Stimulated activated CD4-positive, alpha-beta T cell treated with anti-CD3 and anti-CD28 coated beads, Interleukin-4, amount 100 ng/mL, for 4 hours (primary cell): ENCODE results near the gene RNASEL.
A peak's percentile ranks its signal among the peaks of the same experiment; 100 is the strongest.

Experiments
- DNase-seq, 2 experiments: peaks; one replicate each; pipeline ENCODE4 v3.0.0-alpha.2; 2020

RNASEL gene

DNA sequence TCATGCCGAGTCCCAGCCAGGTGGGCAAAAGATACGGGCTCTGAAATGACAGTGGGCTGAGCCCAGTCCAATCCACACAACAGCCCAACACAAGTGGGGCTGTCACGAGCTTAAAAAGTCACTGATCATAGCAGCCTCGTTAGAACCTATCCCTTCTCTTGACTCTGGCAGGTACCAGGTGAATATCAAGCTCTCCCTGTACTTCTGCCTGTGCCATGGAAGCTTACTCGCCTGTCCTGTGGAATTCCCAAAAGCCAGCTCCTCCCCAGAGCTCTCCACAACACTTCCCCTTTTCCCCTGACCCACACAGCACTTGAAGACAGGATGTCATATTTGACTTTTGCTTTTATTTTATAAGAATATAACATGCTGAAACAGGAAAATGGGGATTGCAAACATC, 9.2 kb upstream of the RNASEL start:
- no peak for DNase-seq

DNA sequence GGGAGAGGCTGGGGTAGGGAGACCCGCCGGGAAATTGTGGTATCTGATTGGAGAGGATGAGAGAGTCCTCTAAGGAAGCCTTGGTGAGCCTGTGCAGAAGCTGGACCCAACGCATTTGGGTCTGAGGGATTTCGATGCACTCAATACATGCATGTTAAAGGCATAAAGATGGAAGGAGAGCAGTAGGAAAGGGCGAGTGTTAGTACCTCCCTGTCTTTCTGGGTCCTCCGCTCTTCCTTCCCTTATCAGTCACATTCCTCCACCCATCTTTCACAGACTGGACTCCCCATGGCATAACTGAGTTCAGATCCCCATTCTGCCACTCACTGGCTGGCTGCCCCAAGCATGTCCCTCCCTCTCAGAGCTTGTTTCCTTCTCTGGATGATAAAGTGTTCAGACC, 7.9 kb upstream of the RNASEL start:
- DNase-seq, result no peak

DNA sequence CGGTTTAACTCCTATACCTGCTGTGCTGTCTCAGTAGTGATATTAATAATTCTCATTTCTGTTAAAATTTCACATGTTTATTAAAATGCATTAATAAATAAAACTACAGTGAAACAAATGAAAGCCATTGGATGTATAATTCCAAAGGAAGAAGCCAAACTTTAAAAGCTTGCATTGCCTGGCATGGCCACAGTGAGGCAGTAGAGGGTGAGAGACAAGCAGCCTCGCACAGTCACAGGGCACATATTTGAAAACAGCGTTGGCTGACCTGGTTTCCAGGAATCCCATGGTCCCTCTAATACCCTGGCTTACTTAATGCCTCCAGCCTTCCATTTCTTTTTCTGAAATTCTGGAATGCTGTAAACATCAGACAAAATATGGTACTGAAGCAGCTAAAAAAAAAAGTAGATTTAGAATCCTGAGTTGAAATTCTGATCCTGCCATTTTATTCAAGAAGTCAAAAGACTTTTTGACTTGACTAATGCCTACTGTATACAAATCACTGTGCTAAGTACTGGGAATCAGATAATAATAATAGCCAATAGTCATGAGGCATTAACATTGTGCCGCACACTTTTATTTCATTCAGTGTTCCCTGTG, 6.7 kb upstream of the RNASEL start:
- DNase-seq, result peak; percentile 50 to 63

DNA sequence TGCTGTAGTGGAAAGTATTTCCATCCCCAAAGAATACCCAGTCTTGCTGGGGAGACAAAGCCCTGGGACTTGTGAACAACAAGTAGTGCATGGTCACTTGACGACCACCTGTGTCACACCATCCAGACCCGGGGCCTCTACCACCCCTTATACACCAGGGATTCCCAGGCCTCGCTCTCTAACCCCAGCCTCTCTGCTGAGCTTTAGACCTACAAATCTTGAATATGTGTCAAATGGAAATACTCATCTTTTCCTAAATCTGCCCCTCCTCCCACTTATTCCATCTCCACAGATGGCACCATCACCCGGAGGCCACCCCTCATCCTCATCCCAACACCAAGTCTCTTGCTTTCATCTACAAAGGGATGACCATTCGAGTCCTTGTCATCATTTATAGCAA, 875 bp upstream of the RNASEL start:
- DNase-seq, result no peak

DNA sequence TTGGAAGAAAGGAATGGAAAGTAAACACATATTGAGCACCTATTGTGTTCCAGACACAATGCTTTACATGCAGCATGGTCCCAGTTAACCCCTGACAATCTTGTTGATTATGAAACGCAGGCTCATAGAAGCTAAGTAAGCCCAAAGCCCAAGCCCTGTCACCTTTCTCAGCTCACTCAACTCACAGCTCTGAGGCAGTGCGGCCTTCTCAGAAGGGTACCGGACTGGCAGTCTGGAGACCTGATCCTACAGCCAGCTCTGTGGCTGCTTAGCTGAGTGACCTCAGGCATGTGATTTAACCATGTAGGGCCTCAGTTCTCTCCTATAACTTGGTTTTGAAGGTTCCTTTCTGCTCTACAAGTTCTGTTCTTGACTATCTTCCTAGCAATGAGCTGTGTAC, 464 bp upstream of the RNASEL start:
- no peak for DNase-seq

DNA sequence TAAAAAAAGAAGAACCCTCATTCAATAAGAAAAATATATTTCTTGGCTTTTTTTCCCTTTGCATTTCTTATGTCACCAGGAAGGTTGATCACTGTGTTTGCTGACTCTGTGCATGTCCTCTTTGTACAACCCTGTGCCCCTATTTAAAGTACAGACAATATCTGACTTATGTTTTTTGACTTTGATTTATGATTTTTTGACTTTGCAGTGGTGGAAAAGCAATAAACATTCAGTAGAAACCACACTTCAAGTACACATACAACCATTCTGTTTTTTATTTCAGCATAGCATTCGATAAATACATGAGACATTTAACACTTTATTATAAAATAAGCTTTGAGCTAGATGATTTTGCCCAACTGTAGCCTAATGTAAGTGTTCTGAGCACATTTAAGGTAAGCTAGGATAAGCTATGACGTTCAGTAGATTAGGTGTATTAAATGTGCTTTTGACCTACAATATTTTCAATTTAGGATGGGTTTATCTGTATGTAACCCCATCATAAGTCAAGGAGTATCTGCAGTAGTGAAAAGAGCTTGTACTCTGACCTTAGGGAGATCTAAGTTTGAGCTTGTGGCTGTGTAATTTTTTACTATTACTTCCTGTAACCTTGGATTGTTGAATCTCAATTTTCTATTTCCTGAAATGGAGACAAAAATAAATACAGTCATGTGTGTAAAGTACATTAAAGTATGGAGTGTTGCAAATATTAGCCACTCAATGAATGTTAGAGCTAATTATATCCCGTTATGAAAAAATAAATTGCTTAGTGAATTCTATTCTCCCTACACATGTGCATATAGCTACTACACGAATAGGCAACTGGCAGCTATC, 1.2 kb downstream of the RNASEL start:
- no peak for DNase-seq

DNA sequence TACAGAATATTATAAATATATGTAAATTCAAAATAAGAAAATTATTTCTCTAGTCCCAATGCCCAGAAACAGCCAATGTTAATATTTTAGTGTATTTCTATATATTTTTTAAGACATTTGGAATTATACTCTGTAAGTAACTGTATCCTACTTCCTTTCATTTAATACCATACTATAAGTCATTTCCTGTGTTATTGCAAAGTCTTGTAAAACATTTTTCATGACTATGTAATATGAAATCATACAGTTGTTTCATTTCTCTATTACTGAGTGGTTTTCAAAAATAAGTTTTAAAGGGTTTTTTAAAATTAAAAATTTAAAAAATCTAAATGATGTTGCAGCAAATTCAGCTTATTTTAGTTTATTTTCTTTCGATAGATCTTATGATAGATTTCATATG, 2.0 kb downstream of the RNASEL start:
- DNase-seq, result no peak

DNA sequence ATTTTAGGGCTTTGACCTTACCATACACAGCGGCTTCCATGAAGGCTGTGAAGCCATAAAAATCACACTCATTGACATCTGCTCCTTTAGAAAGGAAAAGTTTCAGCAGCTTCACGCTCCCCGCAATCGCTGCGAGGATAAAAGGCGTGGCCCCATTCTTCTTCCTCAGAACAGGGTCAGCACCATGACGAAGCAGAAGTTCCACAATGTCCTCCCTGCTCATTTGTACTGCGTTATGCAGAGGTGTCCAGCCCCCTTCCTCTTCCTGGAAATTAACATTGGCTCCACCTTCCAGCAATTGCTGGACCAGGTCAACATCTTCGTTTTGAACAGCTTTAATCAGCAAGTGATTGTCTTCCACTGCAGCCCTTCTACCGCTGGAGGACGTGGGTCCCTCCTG, 2.7 kb downstream of the RNASEL start:
- no peak for DNase-seq

DNA sequence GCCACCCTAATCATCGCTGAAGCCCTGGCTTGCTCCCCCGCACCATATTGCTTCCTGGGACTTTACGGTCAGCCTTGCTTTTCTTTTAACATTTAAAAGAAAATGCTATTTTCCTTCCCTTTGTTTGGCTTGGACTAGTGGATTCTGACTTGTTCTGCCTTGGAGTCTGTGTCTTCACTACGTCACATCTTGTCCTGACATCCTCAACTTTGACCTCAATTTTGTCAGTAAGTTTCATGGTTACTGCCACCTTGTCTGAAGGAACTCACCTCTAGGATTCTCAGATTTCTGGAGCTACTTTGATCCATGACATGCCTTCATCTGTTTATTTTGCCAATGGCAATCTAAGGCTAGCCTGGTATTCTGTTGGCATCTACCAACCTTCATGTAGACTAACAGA, 4.3 kb downstream of the RNASEL start:
- DNase-seq, result no peak

DNA sequence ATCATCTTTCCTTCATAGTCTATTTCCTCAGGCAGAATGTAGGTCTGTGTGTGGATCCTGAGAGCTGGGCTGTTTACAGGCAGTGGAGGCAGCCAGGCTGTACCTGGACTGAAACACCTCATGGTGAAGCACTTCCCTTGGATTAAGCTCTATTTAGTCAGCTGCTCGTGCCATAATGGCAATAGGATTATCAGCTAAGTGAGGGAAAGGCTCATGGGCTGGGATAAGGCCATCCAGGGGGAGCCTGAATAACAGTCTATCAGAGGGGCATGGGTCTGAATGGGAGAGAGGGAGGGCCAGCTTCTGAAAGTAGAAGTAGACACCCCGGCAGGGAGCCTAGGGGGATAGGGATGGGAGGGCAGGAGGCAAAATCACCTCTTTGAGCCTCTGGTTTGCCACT, 8.3 kb downstream of the RNASEL start:
- no peak for DNase-seq

DNA sequence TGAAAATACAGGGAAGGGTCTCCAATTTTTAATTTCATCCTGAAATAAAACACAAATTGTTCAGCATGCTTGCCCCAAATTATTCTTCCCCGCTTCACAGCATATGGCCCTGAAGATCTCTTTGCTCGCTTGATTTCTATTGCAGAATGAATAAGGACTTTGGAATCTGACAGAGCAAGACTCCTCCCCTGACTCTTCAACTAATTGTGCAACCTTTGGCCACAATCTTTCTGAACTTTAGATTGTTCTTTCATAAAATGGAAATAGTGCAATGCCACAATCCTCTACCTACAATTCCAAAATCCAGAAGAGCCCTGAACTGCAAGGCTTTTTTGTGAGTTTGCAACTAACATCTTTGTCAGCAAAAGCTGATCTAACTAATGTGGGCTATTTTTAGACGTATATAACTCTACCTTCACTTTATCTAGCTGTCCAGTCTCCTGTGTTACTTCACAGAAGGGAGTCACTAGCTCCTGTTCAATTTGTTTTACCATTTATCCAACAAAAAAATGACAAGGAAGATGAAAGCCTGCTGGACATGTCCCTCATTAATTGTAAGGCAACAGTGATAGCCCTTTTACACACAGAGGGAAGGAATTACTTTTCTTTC, 13.4 kb downstream of the RNASEL start:
- DNase-seq, result no peak

DNA sequence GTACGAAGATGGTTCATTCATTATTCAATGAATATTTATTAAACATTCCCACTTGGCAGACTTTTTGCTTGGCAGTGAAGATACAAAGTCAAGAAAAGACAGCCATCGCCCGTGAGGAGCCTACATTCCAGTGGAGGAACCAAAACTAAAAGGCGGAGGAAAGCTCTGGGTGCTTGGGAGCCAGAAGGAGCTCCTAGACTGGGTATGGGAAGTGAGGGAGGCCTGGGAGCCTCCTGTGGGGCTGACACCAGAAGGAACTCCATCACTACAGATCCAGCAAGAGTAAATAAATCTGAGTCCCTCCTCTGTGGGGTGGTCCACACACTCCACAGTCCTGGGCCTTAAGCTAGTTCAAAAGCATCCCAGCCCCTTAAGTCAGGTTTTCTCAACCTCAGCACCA, 14.9 kb downstream of the RNASEL start:
- DNase-seq, result no peak

DNA sequence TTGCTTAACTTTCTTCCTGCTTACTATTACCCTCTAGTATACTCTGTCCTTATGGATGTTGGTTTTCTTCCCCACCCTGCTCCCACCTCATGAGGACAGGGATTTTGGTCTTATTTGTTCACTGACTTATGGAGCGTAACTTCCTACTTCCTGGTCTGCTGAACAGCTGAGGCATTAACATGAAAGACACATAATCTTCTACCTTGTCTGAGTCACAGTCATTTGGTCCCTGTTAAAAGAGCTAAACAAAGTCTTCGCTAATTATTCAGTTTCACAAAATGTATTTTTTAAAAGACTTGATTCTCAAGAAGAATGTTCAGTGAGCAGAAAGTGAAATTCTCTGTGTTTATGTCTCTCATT, 18.5 kb downstream of the RNASEL start:
- DNase-seq, result no peak

DNA sequence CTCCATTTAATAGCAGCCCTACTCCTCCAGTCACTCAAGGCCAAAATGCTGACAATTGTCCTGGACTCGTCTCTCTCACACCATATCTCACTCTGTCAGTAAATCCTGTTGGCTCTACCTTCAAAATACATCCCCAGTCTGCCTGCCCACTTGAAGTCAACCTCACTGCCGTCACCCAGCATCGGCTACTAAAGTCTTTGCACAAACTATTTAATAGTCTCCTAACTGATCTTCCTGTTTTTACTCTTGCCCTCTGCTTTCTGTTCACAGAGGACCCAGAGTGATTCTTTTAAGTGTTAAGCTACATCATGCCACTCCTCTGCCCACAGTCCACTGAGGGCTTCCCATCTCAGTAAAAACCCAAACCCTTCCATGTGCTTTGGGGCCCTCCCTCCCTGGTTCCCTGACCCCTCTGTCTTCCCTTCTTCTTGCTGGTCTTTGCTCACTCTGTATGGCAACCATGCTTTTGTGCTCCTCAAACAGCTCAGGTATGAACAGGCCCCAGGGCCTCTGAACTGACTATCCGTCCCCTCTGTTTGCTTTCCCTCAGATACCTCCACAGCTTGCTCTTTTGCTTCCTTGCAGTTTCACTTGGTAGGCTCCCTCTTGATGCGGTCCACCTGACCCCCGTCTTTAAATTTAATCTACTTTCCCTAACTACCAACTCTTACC, 19.0 kb downstream of the RNASEL start:
- DNase-seq, result no peak

DNA sequence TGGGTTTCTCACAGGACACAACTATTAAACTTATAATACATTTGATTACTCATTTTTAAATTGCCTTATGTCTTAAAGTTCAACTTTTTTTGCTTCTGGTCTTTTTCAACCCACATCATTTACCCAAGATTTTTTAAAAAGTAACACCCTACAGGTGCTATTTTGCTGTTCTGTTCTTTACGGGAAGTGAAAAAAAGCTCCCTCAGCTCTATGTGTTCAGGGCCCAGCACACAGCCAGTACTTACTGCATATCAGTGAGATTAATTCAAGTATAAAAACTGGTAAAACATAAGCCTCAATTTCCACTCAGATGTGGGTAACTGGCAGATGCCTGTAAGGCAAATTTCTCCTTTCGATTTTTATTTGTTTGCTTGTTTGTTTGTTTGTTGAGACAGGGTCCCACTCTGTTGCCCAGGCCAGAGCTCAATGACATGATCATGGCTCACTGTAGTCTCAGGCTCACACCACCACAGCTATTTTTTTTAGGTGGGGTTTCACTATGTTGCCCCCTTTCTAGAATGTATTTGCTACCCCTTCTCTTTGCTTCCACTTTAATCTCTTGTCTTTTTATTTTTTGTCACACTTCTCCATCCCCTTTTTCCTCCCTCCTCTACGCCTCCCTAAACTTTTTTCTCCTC, 20.3 kb downstream of the RNASEL start:
- no peak for DNase-seq

DNA sequence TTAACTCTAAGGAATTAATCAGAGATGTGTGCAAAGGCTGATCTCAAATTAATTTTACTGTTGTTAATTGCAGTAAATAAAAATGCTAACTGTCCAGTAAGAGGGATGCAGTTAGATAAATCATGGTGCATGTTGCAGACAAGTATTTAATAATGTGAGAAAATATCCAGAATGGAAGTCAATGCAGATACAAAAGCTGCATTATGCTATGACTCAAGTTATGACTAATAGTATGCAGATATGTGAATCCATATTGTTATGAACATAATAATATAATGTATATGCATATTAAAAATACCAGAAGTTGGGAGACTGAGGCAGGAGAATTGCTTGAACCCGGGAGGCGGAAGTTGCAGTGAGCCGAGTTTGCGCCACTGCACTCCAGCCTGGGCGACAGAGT, 21.4 kb downstream of the RNASEL start:
- no peak for DNase-seq

DNA sequence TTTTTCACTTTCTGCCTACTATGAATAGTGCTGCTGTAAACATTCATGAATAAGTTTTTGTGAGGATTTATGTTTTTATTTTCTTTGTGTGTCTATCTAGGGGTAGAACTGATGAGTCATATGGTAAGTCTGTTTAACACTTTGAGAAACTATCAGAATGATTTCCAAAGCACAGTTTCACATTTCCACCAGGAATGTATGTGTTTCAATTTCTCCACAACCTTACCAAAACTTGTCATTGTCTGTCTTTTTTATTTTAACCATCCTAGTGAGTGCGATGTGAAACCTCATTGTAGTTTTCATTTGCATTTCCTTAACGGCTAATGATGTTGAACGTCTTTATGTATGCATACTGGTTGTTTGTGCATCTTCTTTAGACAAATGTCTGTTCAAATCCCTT, 23.5 kb downstream of the RNASEL start:
- no peak for DNase-seq

DNA sequence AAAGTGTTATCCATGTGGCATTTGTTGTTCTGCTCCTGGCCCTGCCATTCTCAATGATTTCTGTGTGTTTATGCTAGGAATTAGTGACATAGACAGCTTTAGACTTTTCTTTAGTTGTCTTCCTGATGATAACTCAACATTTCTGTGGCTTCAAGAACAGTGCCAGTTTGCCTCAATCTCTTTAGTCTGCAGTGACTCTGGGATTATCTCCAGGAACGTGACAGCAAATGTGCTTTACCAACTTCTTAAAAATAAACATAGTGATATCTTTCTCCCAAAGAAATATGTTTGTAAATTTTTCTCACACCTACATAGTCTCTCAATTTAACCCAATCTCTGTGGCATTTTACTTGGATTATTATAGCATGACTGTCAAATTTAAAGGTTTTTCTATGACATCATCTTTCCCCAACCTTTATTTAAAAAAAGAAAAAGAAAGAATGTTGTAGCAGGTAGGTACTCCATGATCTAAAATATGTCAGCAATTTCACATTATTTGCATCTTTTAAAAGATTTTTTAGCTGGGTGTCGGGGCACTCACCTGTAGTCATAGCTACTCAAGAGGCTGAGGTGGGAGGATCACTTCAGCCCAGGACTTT, 24.6 kb downstream of the RNASEL start:
- DNase-seq, result no peak

DNA sequence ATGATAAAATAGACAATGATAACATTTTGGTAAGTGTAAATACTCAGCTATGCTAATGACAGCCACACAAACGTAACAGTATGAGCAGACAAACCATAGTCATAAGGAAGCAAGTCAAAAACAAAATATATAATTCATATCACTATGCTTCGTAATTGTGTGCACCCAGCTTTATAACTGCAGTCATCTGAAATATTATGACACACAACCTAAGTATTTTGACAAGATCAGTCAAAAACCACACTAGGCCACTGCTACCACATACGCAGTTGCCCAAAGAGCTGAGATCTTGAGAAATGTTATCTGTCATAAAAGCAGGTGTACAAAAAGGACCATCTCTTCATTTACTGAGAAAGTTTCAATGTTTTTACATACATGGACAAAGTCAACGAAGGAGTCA, 26.0 kb downstream of the RNASEL start:
- DNase-seq, result no peak

DNA sequence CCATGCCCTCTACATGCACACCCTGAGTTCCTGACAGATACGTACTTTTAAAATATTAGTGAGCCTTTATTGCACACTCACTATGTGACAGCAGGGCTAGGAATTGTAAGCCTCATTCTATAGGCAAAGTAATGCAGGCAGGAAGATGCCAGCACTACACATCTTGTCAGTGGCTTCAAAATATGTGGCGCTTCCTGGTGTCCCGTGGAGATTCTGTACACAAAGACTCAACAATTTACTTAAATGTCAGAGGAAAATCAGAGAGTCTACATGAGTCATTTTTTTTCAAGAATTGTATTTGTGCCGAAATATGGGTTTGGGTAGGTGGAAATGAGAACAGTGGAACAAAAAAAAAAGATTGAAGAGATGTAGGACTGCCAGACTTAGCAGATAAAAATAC, 27.6 kb downstream of the RNASEL start:
- no peak for DNase-seq

DNA sequence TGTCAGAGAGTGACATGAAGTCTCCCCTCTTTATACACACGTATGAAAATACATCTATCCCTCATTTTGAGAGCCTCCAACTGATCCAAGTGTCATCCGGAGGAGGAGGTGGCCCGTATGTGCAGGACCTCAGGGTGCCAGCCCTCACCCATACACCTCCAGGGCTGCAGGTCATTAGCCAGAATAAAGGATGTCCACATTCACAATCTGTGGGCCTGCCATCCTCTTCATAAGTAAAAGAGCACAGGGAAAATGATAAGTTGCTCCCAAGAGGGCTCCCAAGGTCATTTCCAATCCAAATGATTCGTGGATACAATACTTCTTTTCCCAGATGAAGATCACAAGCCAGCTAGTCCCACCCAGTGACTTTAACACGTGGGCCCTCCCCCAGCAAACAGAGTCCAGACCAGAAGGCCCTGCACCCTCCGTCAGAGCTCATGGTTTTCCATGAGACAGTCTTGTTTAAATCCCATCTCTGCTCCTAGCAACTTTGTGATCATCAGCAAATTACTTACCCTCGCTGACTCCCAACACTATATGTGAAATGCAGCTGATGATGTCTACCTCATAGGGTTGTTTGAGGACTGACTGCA, 28.6 kb downstream of the RNASEL start:
- DNase-seq, result no peak

DNA sequence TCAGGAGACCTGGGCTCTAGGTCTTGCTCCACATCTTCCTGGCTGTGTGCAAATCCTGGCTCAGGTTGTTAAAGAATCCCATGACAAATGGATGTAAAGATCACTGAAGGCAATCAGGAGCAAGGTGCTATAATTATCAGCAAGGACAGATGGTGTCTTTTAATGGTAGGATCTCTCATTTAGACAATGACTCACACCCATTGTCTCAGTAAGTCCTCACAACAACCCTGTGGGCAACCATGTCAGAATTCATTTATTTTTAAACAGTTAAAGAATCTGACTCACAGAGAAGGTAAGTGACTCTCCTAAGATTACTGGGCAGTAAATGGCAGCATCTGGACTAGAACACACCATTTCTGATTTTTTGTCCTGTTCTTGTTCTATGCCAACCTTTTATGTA, 32.8 kb downstream of the RNASEL start:
- DNase-seq, result no peak

DNA sequence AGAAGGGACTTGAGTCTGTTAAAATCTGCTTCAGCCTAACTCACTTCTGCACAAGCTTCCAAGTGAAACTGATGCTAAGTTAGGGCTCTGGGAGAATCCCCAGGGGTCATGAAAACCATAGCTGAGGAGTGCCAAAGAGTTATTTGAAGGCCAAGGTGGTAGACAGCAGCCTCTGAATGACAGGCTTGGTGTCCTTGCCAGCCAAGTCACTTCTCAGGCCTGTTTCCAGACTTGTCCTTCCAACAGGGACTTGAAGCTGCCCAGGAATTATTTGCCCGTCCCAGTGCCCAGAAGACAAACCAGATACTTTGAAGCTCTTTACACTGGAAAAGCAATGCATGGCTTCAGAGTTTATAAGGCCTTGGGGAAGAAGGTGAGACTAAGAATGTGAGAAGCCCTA, 33.6 kb downstream of the RNASEL start:
- no peak for DNase-seq
